ENCODE results near the gene TEX36.

DNA sequence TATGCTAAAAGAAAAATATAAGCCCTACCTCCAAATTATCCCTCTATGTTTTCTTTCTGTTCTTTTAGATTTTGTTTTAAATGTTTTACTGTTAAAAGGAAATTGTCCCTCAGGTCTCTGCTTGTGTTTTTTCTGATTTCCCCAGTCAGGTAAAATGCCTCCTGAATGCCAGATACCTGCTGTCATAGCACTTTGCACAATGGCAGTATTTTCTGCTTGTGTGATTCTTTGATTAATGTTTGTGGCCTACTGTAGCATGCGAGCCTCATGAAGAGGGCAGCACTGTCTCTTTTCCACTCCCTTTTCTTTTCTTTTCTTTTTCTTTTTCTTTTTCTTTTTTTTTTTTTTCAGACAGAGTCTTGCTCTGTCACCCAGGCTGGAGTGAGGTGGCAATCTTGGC, 71.2 kb downstream of the TEX36 start:
- TF ChIP-seq, protein P1, sequence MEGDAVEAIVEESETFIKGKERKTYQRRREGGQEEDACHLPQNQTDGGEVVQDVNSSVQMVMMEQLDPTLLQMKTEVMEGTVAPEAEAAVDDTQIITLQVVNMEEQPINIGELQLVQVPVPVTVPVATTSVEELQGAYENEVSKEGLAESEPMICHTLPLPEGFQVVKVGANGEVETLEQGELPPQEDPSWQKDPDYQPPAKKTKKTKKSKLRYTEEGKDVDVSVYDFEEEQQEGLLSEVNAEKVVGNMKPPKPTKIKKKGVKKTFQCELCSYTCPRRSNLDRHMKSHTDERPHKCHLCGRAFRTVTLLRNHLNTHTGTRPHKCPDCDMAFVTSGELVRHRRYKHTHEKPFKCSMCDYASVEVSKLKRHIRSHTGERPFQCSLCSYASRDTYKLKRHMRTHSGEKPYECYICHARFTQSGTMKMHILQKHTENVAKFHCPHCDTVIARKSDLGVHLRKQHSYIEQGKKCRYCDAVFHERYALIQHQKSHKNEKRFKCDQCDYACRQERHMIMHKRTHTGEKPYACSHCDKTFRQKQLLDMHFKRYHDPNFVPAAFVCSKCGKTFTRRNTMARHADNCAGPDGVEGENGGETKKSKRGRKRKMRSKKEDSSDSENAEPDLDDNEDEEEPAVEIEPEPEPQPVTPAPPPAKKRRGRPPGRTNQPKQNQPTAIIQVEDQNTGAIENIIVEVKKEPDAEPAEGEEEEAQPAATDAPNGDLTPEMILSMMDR (IDR thresholded peaks at IDR 0.05), result no peak
- TF ChIP-seq POLR2A (IDR thresholded peaks at IDR 0.05), result no peak
